H1 (cell line): ENCODE data around the gene CCT3. TPM values are rescaled to one million over a fixed set of nuclear protein-coding genes. Genes with fewer than 3 reads are reported as not detected.

ENCODE experiments used
- CTCF ChIA-PET: fragments of 300-600 bp; sonication (Branson Sonifier 250); formaldehyde crosslinking; loops from one replicate; lab custom pipeline; 2021; ENCODE audit not compliant: partially characterized antibody; lab: Charles Lee
- POLR2A ChIA-PET: fragments of 300-600 bp; sonication (Branson Sonifier 250); formaldehyde crosslinking; loops from one replicate; lab custom pipeline; 2021; ENCODE audit warnings: inconsistent platforms; ENCODE audit not compliant: partially characterized antibody; lab: Charles Lee
- DNase-seq, 2 experiments: peaks; one replicate each; pipeline versions ENCODE4 v3.0.0 to v3.0.0-alpha.2; 2010 to 2022; ENCODE audit warnings: low spot score in 2 of 2, low read depth in 1 of 2, mixed read lengths in 1 of 2
- FAIRE-seq: peaks from 2 replicates; lab custom pipeline; 2011; peaks lifted over from hg19 to GRCh38; lab: Jason Lieb, UNC
- H2AFZ ChIP-seq: 2 replicates; pipeline ENCODE4 v1.8.1; 2012; ENCODE audit warnings: low read length, inconsistent platforms
- H2AK5ac ChIP-seq: 2 replicates; pipeline ENCODE4 v1.6.1; 2013; ENCODE audit warnings: low read depth, low read length
- H2BK120ac ChIP-seq: replicated peaks from 2 replicates; pipeline ENCODE3; 2013; ENCODE audit warnings: low read depth, low read length, inconsistent platforms
- H2BK12ac ChIP-seq: 2 replicates; pipeline ENCODE4 v1.6.1; 2013; ENCODE audit warnings: low read depth, low read length
- H2BK15ac ChIP-seq: 2 replicates; pipeline ENCODE4 v1.6.1; 2013; ENCODE audit warnings: low read length
- H2BK20ac ChIP-seq: 2 replicates; pipeline ENCODE4 v1.6.1; 2013; ENCODE audit warnings: low read length
- H2BK5ac ChIP-seq: 2 replicates; pipeline ENCODE4 v1.6.1; 2013; ENCODE audit warnings: low read depth, low read length
- H3K14ac ChIP-seq: 2 replicates; pipeline ENCODE4 v1.6.1; 2013; ENCODE audit warnings: inconsistent platforms; ENCODE audit not compliant: insufficient read length
- H3K18ac ChIP-seq: 2 replicates; pipeline ENCODE4 v1.6.1; 2013; ENCODE audit warnings: low read length; ENCODE audit errors: extremely low read depth
- H3K23ac ChIP-seq: 2 replicates; pipeline ENCODE4 v1.6.1; 2013; ENCODE audit warnings: inconsistent platforms; ENCODE audit not compliant: insufficient read length
- H3K23me2 ChIP-seq: 2 replicates; pipeline ENCODE4 v1.6.1; 2013; ENCODE audit warnings: low read depth, low read length
- H3K27ac ChIP-seq: 2 replicates; pipeline ENCODE4 v1.6.1; 2011; ENCODE audit warnings: low read depth, low read length, inconsistent platforms
- H3K27me3 ChIP-seq, 4 experiments: replicated peaks in 1 of 4; 1 replicate in 1 of 4; 2 replicates in 3 of 4; pipeline versions ENCODE4 v1.6.1 to v1.8.1; 2011 to 2013; ENCODE audit warnings: low read length in 3 of 4, mild to moderate bottlenecking in 3 of 4, inconsistent platforms in 2 of 4, mixed read lengths in 2 of 4, moderate library complexity in 1 of 4; ENCODE audit not compliant: control insufficient read depth in 3 of 4, insufficient read depth in 3 of 4; ENCODE audit errors: extremely low read depth in 1 of 4
- H3K36me3 ChIP-seq, 4 experiments: 2 replicates each; pipeline versions ENCODE4 v1.6.1 to v1.8.1; 2011 to 2013; ENCODE audit warnings: mild to moderate bottlenecking in 4 of 4, low read length in 3 of 4, moderate library complexity in 2 of 4, control low read depth in 1 of 4, inconsistent platforms in 1 of 4; ENCODE audit not compliant: insufficient read depth in 4 of 4, control insufficient read depth in 2 of 4
- H3K4ac ChIP-seq: replicated peaks from 2 replicates; pipeline ENCODE3; 2013; ENCODE audit warnings: low read length, low read depth, mixed read lengths, inconsistent platforms; ENCODE audit not compliant: insufficient read length
- H3K4me1 ChIP-seq, 4 experiments: replicated peaks in 1 of 4; 1 replicate in 1 of 4; 2 replicates in 3 of 4; pipeline versions ENCODE4 v1.6.1 to v1.8.1; 2011 to 2013; ENCODE audit warnings: low read length in 3 of 4, inconsistent platforms in 2 of 4, mixed read lengths in 1 of 4; ENCODE audit not compliant: insufficient read depth in 4 of 4, control insufficient read depth in 3 of 4
- H3K4me2 ChIP-seq, 2 experiments: 2 replicates each; pipeline versions ENCODE4 v1.6.1 to v1.8.1; 2011 to 2013; ENCODE audit warnings: low read depth in 2 of 2, low read length in 2 of 2, control low read depth in 1 of 2, inconsistent platforms in 1 of 2, mild to moderate bottlenecking in 1 of 2; ENCODE audit not compliant: insufficient read depth in 1 of 2
- H3K4me3 ChIP-seq, 4 experiments: fragments of 200-600, 300-600 bp in 1 of 4; sonication (generic), shearing (Covaris generic), sonication (Bioruptor Twin) in 1 of 4; 2 replicates each; pipeline versions ENCODE4 v1.5.1 to v1.8.1; 2011 to 2016; ENCODE audit warnings: low read length in 4 of 4, low read depth in 3 of 4, control low read depth in 2 of 4, inconsistent platforms in 2 of 4, mild to moderate bottlenecking in 2 of 4, mixed read lengths in 1 of 4, moderate library complexity in 1 of 4; ENCODE audit not compliant: insufficient read depth in 2 of 4; ENCODE audit errors: extremely low read depth in 1 of 4
- H3K56ac ChIP-seq: replicated peaks from 2 replicates; pipeline ENCODE3; 2013; ENCODE audit warnings: low read depth, mild to moderate bottlenecking, mixed read lengths, low read length, inconsistent platforms; ENCODE audit not compliant: insufficient read length
- H3K79me1 ChIP-seq: 2 replicates; pipeline ENCODE4 v1.6.1; 2013; ENCODE audit warnings: low read depth, low read length, control low read depth
- H3K79me2 ChIP-seq, 2 experiments: 2 replicates each; pipeline versions ENCODE4 v1.6.1 to v1.8.1; 2012 to 2013; ENCODE audit warnings: low read length in 2 of 2, mild to moderate bottlenecking in 2 of 2, inconsistent platforms in 1 of 2; ENCODE audit not compliant: insufficient read depth in 2 of 2, control insufficient read depth in 1 of 2
- H3K9ac ChIP-seq, 4 experiments: replicated peaks in 1 of 4; 1 replicate in 1 of 4; 2 replicates in 3 of 4; pipeline versions ENCODE4 v1.6.1 to v1.8.1; 2011 to 2013; ENCODE audit warnings: low read depth in 3 of 4, low read length in 3 of 4, control low read depth in 2 of 4, mild to moderate bottlenecking in 2 of 4, moderate library complexity in 2 of 4, inconsistent platforms in 1 of 4; ENCODE audit errors: extremely low read depth in 1 of 4
- H3K9me3 ChIP-seq, 2 experiments: 2 replicates each; pipeline versions ENCODE4 v1.6.1 to v1.8.1; 2012 to 2013; ENCODE audit warnings: mild to moderate bottlenecking in 2 of 2, moderate library complexity in 2 of 2, control low read depth in 1 of 2, inconsistent platforms in 1 of 2, low read depth in 1 of 2, low read length in 1 of 2, mixed read lengths in 1 of 2; ENCODE audit not compliant: insufficient read depth in 2 of 2
- H4K20me1 ChIP-seq, 2 experiments: replicated peaks in 1 of 2; 2 replicates each; pipeline versions ENCODE3 to v1.8.1; 2011 to 2013; ENCODE audit warnings: inconsistent platforms in 2 of 2, low read length in 2 of 2, mild to moderate bottlenecking in 1 of 2; ENCODE audit not compliant: insufficient read depth in 2 of 2, control insufficient read depth in 1 of 2
- H4K5ac ChIP-seq: 2 replicates; pipeline ENCODE4 v1.6.1; 2013; ENCODE audit warnings: low read length, low read depth, mixed read lengths, inconsistent platforms; ENCODE audit not compliant: insufficient read length
- H4K8ac ChIP-seq: 2 replicates; pipeline ENCODE4 v1.8.0; 2013; ENCODE audit warnings: mild to moderate bottlenecking, moderate library complexity, low read length, inconsistent platforms; ENCODE audit not compliant: insufficient read depth; ENCODE audit errors: extremely low read depth
- H4K91ac ChIP-seq: replicated peaks from 2 replicates; pipeline ENCODE3; 2013; ENCODE audit warnings: low read length, mixed read lengths, inconsistent platforms; ENCODE audit not compliant: insufficient read length
- BACH1 ChIP-seq: IDR thresholded peaks from 2 replicates; pipeline ENCODE4 v1.6.1; 2012; ENCODE audit warnings: low read length, improper control_type of control experiment
- BCL11A ChIP-seq, 2 experiments: IDR thresholded peaks; one replicate each; pipeline ENCODE4 v1.6.1; 2011; ENCODE audit warnings: low read depth in 2 of 2, low read length in 2 of 2, mild to moderate bottlenecking in 2 of 2
- CEBPB ChIP-seq: IDR thresholded peaks from 2 replicates; pipeline ENCODE4 v1.6.1; 2012; ENCODE audit warnings: low read depth, low read length
- CHD1 ChIP-seq: IDR thresholded peaks from 2 replicates; pipeline ENCODE4 v1.6.1; 2012; ENCODE audit warnings: low read depth, low read length, improper control_type of control experiment
- CHD2 ChIP-seq: IDR thresholded peaks from 2 replicates; pipeline ENCODE4 v1.6.1; 2012; ENCODE audit warnings: low read length, improper control_type of control experiment
- EZH2 ChIP-seq: fragments of 200-600 bp; sonication (generic); IDR thresholded peaks from 2 replicates; pipeline ENCODE4 v1.7.1; 2012; ENCODE audit warnings: low read depth, mild to moderate bottlenecking, moderate library complexity, low read length, inconsistent platforms; ENCODE audit not compliant: severe bottlenecking
- HDAC6 ChIP-seq: IDR thresholded peaks from one replicate; pipeline ENCODE4 v1.7.1; 2012; ENCODE audit warnings: low read depth, mild to moderate bottlenecking, inconsistent platforms, low read length, moderate library complexity
- JUND ChIP-seq: IDR thresholded peaks from 2 replicates; pipeline ENCODE4 v1.6.1; 2011; ENCODE audit warnings: mild to moderate bottlenecking, improper control_type of control experiment, low read length
- RXRA ChIP-seq: IDR thresholded peaks from 2 replicates; pipeline ENCODE4 v1.6.1; 2011; ENCODE audit warnings: low read depth, mild to moderate bottlenecking, low read length, moderate library complexity; ENCODE audit not compliant: insufficient read depth
- SIN3A ChIP-seq, 2 experiments: IDR thresholded peaks in 1 of 2; conservative IDR thresholded peaks in 1 of 2; 2 replicates each; pipeline ENCODE4 v1.6.1; 2011 to 2012; ENCODE audit warnings: low read length in 2 of 2, improper control_type of control experiment in 1 of 2, low read depth in 1 of 2, mild to moderate bottlenecking in 1 of 2
- SIX5 ChIP-seq: IDR thresholded peaks from 2 replicates; pipeline ENCODE4 v1.6.1; 2011; ENCODE audit warnings: mild to moderate bottlenecking, low read depth, low read length
- SUZ12 ChIP-seq: fragments of 200-600 bp; sonication (generic); IDR thresholded peaks from 2 replicates; pipeline ENCODE4 v1.6.1; 2012; ENCODE audit warnings: mild to moderate bottlenecking, inconsistent platforms, low read length, moderate library complexity, mixed read lengths
- TAF1 ChIP-seq: IDR thresholded peaks from 2 replicates; pipeline ENCODE4 v1.6.1; 2011; ENCODE audit warnings: mild to moderate bottlenecking, low read depth, low read length
- TBP ChIP-seq: IDR thresholded peaks from 2 replicates; pipeline ENCODE4 v1.6.1; 2011; ENCODE audit warnings: low read depth, low read length, improper control_type of control experiment
- TEAD4 ChIP-seq: IDR thresholded peaks from 2 replicates; pipeline ENCODE4 v1.6.1; 2012; ENCODE audit warnings: low read depth, low read length, inconsistent platforms, mixed read lengths
- WGBS, 2 experiments: shearing (Covaris generic) in 1 of 2; methylation state at CpG; one replicate each; pipeline versions ENCODE4 v1.1.6 to v1.1.7; 2013 to 2015; ENCODE audit warnings: low lambda C conversion rate in 2 of 2, mixed read lengths in 2 of 2, inconsistent platforms in 1 of 2, low coverage in 1 of 2, missing lambda C conversion rate in 1 of 2; ENCODE audit not compliant: insufficient replicate concordance in 2 of 2, insufficient coverage in 1 of 2, insufficient read length in 1 of 2; ENCODE audit errors: extremely low coverage in 1 of 2, missing lambda C conversion rate in 1 of 2; 5-methylcytosine and 5-hydroxymethylcytosine counted together
- polyA plus RNA-seq, 7 experiments: library from polyadenylated mRNA; depleted of rRNA in 3 of 7; stranded (reverse) in 5 of 7; unstranded in 2 of 7; fragments of >200 nt in 5 of 7; fragments of 200-250 nt in 2 of 7; gene quantifications; 1 replicate in 5 of 7; 2 replicates in 1 of 7; 4 replicates in 1 of 7; pipeline versions ENCODE4 v1.2.1 to v1.2.3, GENCODE V29; 2011 to 2013; ENCODE audit warnings: missing spikeins in 2 of 7, mixed read lengths in 2 of 7
- total RNA-seq: library from RNA; stranded (reverse); fragmentation: NEBNext Ultra II Directional; extraction: Animal tissue kit (Norgen Biotek cat#: 25700); gene quantifications from 2 replicates; pipeline ENCODE4 v1.2.1, GENCODE V29; 2021

The CCT3 gene
- total and polyA plus RNA-seq, 2 of the 8 experiments (the other 6 are each of a cell fraction or from before 2014, with no cell fraction given) = 431 to 480 TPM

GRCh38 chr1:156376146-156376545 is 38.1 kb upstream of the CCT3 start:
- H3K9me3 ChIP-seq = no peaks in the 10 kb centered on the region
- POLR2A ChIA-PET = interaction anchor here (1.3 to 1.6 kb wide), 2 partner anchors 13 to 45 kb away, joined by 4 read pairs; no protein-coding TSS in a partner anchor
- no peaks in the 10 kb centered on the region for H3K79me2 ChIP-seq
- H2BK5ac ChIP-seq = no peak overlapping the region
- FAIRE-seq (no peak), DNase-seq (no peak)
- H3K27me3 ChIP-seq = no peaks in the 10 kb centered on the region
- H2AK5ac ChIP-seq = no peak overlapping the region
- no peak overlapping the region for H2AFZ ChIP-seq
- no peak overlapping the region for H3K56ac ChIP-seq
- no peak overlapping the region for H3K23ac ChIP-seq
- CTCF ChIA-PET = interaction anchor here (1.0 to 19.9 kb wide), 6 partner anchors 11 to 74 kb away, joined by 3 to 574 read pairs (median 4); no protein-coding TSS in a partner anchor
- no peak overlapping the region for H3K4ac ChIP-seq
- no peak overlapping the region for H4K8ac ChIP-seq
- no peaks in the 10 kb centered on the region for H3K23me2 ChIP-seq
- peaks cover 0 to 4% (median 2%) of the 10 kb centered on the region in 4 experiments; a peak in 4 of 7 replicates for H3K4me1 ChIP-seq
- no peak overlapping the region for H3K4me2 ChIP-seq
- no peak overlapping the region for H3K14ac ChIP-seq
- H3K79me1 ChIP-seq = no peaks in the 10 kb centered on the region
- WGBS, 2 experiments = 95% methylated on average over 2 of the region's 2 CpGs; no CpG with 5 or more reads in 1 of the 2 experiments
- H3K36me3 ChIP-seq = no peaks in the 10 kb centered on the region
- H3K4me3 ChIP-seq = no peak overlapping the region
- H3K18ac ChIP-seq = no peak overlapping the region
- H4K20me1 ChIP-seq = no peaks in the 10 kb centered on the region
- H2BK20ac ChIP-seq = no peak overlapping the region
- H2BK120ac ChIP-seq = no peak overlapping the region
- no peak overlapping the region for H3K9ac ChIP-seq
- no peak overlapping the region for H4K5ac ChIP-seq
- no peak overlapping the region for H4K91ac ChIP-seq
- no peak overlapping the region for H2BK15ac ChIP-seq
- H3K27ac ChIP-seq = no peak overlapping the region
- H2BK12ac ChIP-seq = no peak overlapping the region
- TF ChIP-seq SIX5 (no peak), JUND (0 out of 2 replicates have a peak, but pooled peaks have one; percentile 19), RXRA (no peak), CHD1 (no peak), CEBPB (peak; percentile 96), TAF1 (no peak), HDAC6 (no peak), BCL11A (IDR thresholded peaks at IDR 0.05; ENCODE audit: low read depth in 2 of 2, low read length in 2 of 2) (no peak), CHD2 (no peak), SUZ12 (no peak), SIN3A (conservative IDR thresholded peaks at IDR 0.05 in 1 of 2, IDR thresholded peaks at IDR 0.05 in 1 of 2; ENCODE audit: low read depth in 1 of 2, low read length in 2 of 2) (no peak), BACH1 (no peak), EZH2 (no peak), TBP (no peak), TEAD4 (no peak)
